A549 (cell line): ENCODE data around the gene LRRFIP2. TPM values are rescaled to one million over a fixed set of nuclear protein-coding genes. Genes with fewer than 3 reads are reported as not detected.

Source experiments
- ATAC-seq, 2 experiments: fragments of 200-7000 bp in 1 of 2; fragments of >200 bp in 1 of 2; cut with Nextera tagmentation in 1 of 2; cut with Tn5 transposase in 1 of 2; 3 replicates each; pipeline versions ENCODE4 v1.8.0 to v1.9.1; 2018 to 2020; ENCODE audit warnings: mild to moderate bottlenecking in 1 of 2, moderate library complexity in 1 of 2
- CTCF ChIA-PET: fragments of 300-600 bp; sonication (Branson Sonifier 250); formaldehyde crosslinking; extraction: SDS; loops from one replicate; lab custom pipeline; 2021; ENCODE audit warnings: antibody characterized with exemption, inconsistent platforms; lab: Yijun Ruan, JAX
- POLR2A ChIA-PET: fragments of 350-600 bp; formaldehyde crosslinking; extraction: SDS; loops from one replicate; lab custom pipeline; 2021; ENCODE audit warnings: antibody characterized with exemption, inconsistent platforms; lab: Yijun Ruan, JAX
- DNase-seq, 2 experiments: peaks; one replicate each; pipeline versions ENCODE4 v3.0.0 to v3.0.0-alpha.2; 2011 to 2016; ENCODE audit warnings: low read depth in 1 of 2, low spot score in 1 of 2
- FAIRE-seq: peaks from 2 replicates; lab custom pipeline; 2011; peaks lifted over from hg19 to GRCh38; lab: Jason Lieb, UNC
- H3K27ac ChIP-seq, 2 experiments: fragments of >200 bp; sonication (Bioruptor Twin); formaldehyde crosslinking; 3 replicates each; pipeline ENCODE4 v1.5.1; 2016 to 2017
- H3K4me1 ChIP-seq: fragments of >200 bp; sonication (Bioruptor Twin); formaldehyde crosslinking; 3 replicates; pipeline ENCODE4 v1.6.1; 2016
- H3K4me2 ChIP-seq: fragments of >200 bp; sonication (Bioruptor Twin); formaldehyde crosslinking; 3 replicates; pipeline ENCODE4 v1.6.1; 2016
- H3K4me3 ChIP-seq: fragments of >200 bp; sonication (Bioruptor Twin); formaldehyde crosslinking; 3 replicates; pipeline ENCODE4 v1.5.1; 2016
- H3K9me3 ChIP-seq: fragments of >200 bp; sonication (Bioruptor Twin); formaldehyde crosslinking; 3 replicates; pipeline ENCODE4 v1.6.1; 2016
- BHLHE40 ChIP-seq: IDR thresholded peaks from 2 replicates; pipeline ENCODE4 v1.6.1; 2012; ENCODE audit warnings: low read depth, low read length, inconsistent platforms
- CBX2 ChIP-seq: fragments of 200-600 bp; sonication (generic); IDR thresholded peaks from 2 replicates; pipeline ENCODE4 v1.6.1; 2016; ENCODE audit warnings: low read depth, mild to moderate bottlenecking, borderline replicate concordance
- CBX8 ChIP-seq: fragments of 200-600 bp; sonication (generic); IDR thresholded peaks from 2 replicates; pipeline ENCODE4 v1.6.1; 2016
- EHF ChIP-seq: fragments of 250-450 bp; sonication (Bioruptor Pico); IDR thresholded peaks from 2 replicates; pipeline ENCODE4 v1.5.0; 2020; ENCODE audit warnings: mild to moderate bottlenecking
- EP300 ChIP-seq, 2 experiments: fragments of >200 bp; sonication (Bioruptor Twin); formaldehyde crosslinking; IDR thresholded peaks; 2 replicates in 1 of 2; 3 replicates in 1 of 2; pipeline ENCODE4 v1.6.1; 2016 to 2017
- FOSB ChIP-seq: fragments of 250-450 bp; sonication (Bioruptor Pico); IDR thresholded peaks from 2 replicates; pipeline ENCODE4 v1.5.0; 2020; ENCODE audit warnings: mild to moderate bottlenecking, moderate library complexity
- HDAC2 ChIP-seq: fragments of 200-600 bp; sonication (generic); IDR thresholded peaks from 2 replicates; pipeline ENCODE4 v1.6.1; 2016
- MYC ChIP-seq: IDR thresholded peaks from 2 replicates; pipeline ENCODE4 v1.6.1; 2012; ENCODE audit warnings: mild to moderate bottlenecking, inconsistent platforms, low read length, improper control_type of control experiment, borderline replicate concordance
- NFE2L2 ChIP-seq: fragments of 150-350 bp; conservative IDR thresholded peaks from 2 replicates; pipeline ENCODE4 v1.6.1; 2014; ENCODE audit warnings: low read length
- POLR2A ChIP-seq: IDR thresholded peaks from 2 replicates; pipeline ENCODE4 v1.6.1; 2012; ENCODE audit warnings: mild to moderate bottlenecking, low read length
- RAD21 ChIP-seq, 2 experiments: fragments of >200 bp in 1 of 2; sonication (Bioruptor Twin) in 1 of 2; formaldehyde crosslinking in 1 of 2; IDR thresholded peaks in 1 of 2; conservative IDR thresholded peaks in 1 of 2; 2 replicates in 1 of 2; 3 replicates in 1 of 2; pipeline ENCODE4 v1.6.1; 2012 to 2018; ENCODE audit warnings: inconsistent platforms in 1 of 2
- RARB ChIP-seq: fragments of 250-450 bp; sonication (Bioruptor Pico); IDR thresholded peaks from 2 replicates; pipeline ENCODE4 v1.8.0; 2021; ENCODE audit warnings: mild to moderate bottlenecking, moderate library complexity
- TP53 ChIP-seq: fragments of 250-450 bp; sonication (Bioruptor Pico); IDR thresholded peaks from 2 replicates; pipeline ENCODE4 v1.5.0; 2021; ENCODE audit warnings: mild to moderate bottlenecking, moderate library complexity
- ZC3H11A ChIP-seq: fragments of 450-650 bp; IDR thresholded peaks from 2 replicates; pipeline ENCODE4 v1.6.1; 2014; ENCODE audit warnings: antibody characterized with exemption, mild to moderate bottlenecking
- ZFP36 ChIP-seq: fragments of 450-650 bp; IDR thresholded peaks from 2 replicates; pipeline ENCODE4 v1.6.1; 2014; ENCODE audit warnings: borderline replicate concordance; ENCODE audit not compliant: partially characterized antibody
- ZSCAN20 ChIP-seq: fragments of 250-450 bp; sonication (Bioruptor Pico); IDR thresholded peaks from 2 replicates; pipeline ENCODE4 v1.8.0; 2022; ENCODE audit warnings: mild to moderate bottlenecking, moderate library complexity
- WGBS: methylation state at CpG from one replicate; pipeline ENCODE4 v1.1.6; 2017; ENCODE audit errors: missing lambda C conversion rate; 5-methylcytosine and 5-hydroxymethylcytosine counted together
- polyA plus RNA-seq, 4 experiments: library from polyadenylated mRNA; depleted of rRNA in 3 of 4; stranded (reverse); fragments of >200 nt; fragmentation: RNase III in 1 of 4; extraction: RNeasy Plus Mini Kit Qiagen cat#74134 plus additional on column Dnase treatment in 1 of 4; gene quantifications; 2 replicates in 3 of 4; 3 replicates in 1 of 4; pipeline ENCODE4 v1.2.3, GENCODE V29; 2011 to 2017
- TF ChIP-seq, protein P1 (sequence below): fragments of 250-450 bp; sonication (Bioruptor Pico); IDR thresholded peaks from 2 replicates; pipeline ENCODE4 v1.5.0; 2021; ENCODE audit warnings: mild to moderate bottlenecking, moderate library complexity, borderline replicate concordance
- TF ChIP-seq, protein P2 (sequence below): fragments of >200 bp; sonication (Bioruptor Twin); formaldehyde crosslinking; IDR thresholded peaks from 3 replicates; pipeline ENCODE4 v1.6.1; 2016
- TF ChIP-seq, protein P3 (sequence below): fragments of 450-650 bp; IDR thresholded peaks from 2 replicates; pipeline ENCODE4 v1.6.1; 2014; ENCODE audit warnings: antibody characterized with exemption
- TF ChIP-seq, protein P4 (sequence below): fragments of >200 bp; sonication (Bioruptor Twin); formaldehyde crosslinking; IDR thresholded peaks from 2 replicates; pipeline ENCODE4 v1.6.1; 2016
- TF ChIP-seq, protein P5 (sequence below): fragments of 250-450 bp; sonication (Bioruptor Pico); IDR thresholded peaks from 2 replicates; pipeline ENCODE4 v1.5.0; 2020; ENCODE audit warnings: low read depth, mild to moderate bottlenecking, moderate library complexity

The LRRFIP2 gene
- polyA plus RNA-seq, 2 of the 4 experiments (the other 2 are of a cell fraction): 48.0 to 66.4 TPM

DNA sequence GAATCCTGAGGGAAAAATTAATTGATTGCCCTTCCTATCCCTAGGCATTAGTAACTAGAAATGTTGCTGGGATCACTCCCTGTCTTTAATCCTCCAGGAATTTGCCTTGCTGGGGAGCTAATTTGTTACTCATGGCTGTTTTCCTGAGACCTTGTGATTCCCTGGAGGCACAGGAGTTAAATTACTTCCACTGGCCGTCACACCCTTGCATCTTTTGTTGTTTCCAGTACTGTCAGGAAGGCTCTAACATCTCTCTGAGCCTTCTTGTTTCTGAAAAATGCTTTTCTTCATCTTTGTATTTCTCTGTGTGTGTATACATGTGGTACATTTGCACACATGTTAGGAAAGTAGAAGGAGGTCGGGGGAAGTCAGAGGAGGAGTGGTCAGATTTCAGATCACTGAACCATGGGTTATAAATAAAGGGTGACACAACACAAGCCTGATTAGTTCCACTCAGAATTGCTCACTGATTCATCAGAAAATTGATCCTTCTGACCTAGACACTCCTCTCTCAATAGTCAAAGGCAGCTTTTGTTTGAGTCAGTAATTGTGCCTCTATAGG, 23.5 kb upstream of the LRRFIP2 start (continued):
- TF ChIP-seq, protein P1, sequence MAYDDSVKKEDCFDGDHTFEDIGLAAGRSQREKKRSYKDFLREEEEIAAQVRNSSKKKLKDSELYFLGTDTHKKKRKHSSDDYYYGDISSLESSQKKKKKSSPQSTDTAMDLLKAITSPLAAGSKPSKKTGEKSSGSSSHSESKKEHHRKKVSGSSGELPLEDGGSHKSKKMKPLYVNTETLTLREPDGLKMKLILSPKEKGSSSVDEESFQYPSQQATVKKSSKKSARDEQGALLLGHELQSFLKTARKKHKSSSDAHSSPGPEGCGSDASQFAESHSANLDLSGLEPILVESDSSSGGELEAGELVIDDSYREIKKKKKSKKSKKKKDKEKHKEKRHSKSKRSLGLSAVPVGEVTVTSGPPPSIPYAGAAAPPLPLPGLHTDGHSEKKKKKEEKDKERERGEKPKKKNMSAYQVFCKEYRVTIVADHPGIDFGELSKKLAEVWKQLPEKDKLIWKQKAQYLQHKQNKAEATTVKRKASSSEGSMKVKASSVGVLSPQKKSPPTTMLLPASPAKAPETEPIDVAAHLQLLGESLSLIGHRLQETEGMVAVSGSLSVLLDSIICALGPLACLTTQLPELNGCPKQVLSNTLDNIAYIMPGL: no peak
- TF ChIP-seq NFE2L2 (no peak), HDAC2 (no peak), MYC (no peak), EP300 (IDR thresholded peaks at IDR 0.05) (no peak)
- TF ChIP-seq, protein P2, sequence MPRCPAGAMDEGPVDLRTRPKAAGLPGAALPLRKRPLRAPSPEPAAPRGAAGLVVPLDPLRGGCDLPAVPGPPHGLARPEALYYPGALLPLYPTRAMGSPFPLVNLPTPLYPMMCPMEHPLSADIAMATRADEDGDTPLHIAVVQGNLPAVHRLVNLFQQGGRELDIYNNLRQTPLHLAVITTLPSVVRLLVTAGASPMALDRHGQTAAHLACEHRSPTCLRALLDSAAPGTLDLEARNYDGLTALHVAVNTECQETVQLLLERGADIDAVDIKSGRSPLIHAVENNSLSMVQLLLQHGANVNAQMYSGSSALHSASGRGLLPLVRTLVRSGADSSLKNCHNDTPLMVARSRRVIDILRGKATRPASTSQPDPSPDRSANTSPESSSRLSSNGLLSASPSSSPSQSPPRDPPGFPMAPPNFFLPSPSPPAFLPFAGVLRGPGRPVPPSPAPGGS: no peak

DNA sequence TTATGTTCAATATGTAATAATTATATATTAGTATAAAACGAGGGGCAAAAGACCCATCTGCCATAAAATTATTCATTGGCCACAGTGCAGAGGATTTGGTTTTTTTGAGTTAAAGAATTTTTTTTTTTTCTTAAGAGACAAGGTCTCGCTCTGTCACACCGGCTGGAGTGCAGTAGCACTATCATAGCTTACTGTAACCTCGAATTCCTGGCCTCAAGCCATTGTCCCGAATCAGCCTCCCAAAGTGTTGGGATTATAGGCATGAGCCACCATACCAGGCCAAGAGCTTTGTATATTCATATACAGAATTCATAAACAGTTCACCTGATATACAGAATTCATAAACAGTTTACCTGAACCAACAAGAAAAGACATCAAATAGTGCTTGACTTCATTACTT, 20.2 kb upstream of the LRRFIP2 start:
- H3K4me1 ChIP-seq: peaks cover 24% of the 10 kb centered on the region
- DNase-seq (no peak), FAIRE-seq (no peak), ATAC-seq (no peak)
- H3K9me3 ChIP-seq: no peaks in the 10 kb centered on the region
- H3K4me2 ChIP-seq: no peak overlapping the region
- no peak overlapping the region for H3K4me3 ChIP-seq
- POLR2A ChIA-PET: no interaction called here
- TF ChIP-seq CBX2 (no peak), ZC3H11A (no peak), TP53 (CRISPR knock-in tag) (no peak), RARB (no peak), FOSB (CRISPR knock-in tag) (no peak), EHF (CRISPR knock-in tag) (no peak), ZSCAN20 (CRISPR knock-in tag) (no peak), CBX8 (no peak), RAD21 (conservative IDR thresholded peaks at IDR 0.05 in 1 of 2, IDR thresholded peaks at IDR 0.05 in 1 of 2) (no peak), POLR2A (no peak), ZFP36 (no peak), BHLHE40 (no peak), EP300 (IDR thresholded peaks at IDR 0.05) (no peak)
- TF ChIP-seq, protein P3, sequence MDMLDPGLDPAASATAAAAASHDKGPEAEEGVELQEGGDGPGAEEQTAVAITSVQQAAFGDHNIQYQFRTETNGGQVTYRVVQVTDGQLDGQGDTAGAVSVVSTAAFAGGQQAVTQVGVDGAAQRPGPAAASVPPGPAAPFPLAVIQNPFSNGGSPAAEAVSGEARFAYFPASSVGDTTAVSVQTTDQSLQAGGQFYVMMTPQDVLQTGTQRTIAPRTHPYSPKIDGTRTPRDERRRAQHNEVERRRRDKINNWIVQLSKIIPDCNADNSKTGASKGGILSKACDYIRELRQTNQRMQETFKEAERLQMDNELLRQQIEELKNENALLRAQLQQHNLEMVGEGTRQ: no peak
- TF ChIP-seq, protein P4, sequence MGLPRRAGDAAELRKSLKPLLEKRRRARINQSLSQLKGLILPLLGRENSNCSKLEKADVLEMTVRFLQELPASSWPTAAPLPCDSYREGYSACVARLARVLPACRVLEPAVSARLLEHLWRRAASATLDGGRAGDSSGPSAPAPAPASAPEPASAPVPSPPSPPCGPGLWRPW: no peak
- TF ChIP-seq, protein P5, sequence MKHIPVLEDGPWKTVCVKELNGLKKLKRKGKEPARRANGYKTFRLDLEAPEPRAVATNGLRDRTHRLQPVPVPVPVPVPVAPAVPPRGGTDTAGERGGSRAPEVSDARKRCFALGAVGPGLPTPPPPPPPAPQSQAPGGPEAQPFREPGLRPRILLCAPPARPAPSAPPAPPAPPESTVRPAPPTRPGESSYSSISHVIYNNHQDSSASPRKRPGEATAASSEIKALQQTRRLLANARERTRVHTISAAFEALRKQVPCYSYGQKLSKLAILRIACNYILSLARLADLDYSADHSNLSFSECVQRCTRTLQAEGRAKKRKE: no peak
- TF ChIP-seq, all 56 proteins: peak for 0
- WGBS: 79% methylated on average over 5 of the region's 5 CpGs
- CTCF ChIA-PET: interaction anchor here (0.6 kb wide), 2 partner anchors 71 to 77 kb away, joined by 3 read pairs; no protein-coding TSS in a partner anchor
- no peak overlapping the region for H3K27ac ChIP-seq

DNA sequence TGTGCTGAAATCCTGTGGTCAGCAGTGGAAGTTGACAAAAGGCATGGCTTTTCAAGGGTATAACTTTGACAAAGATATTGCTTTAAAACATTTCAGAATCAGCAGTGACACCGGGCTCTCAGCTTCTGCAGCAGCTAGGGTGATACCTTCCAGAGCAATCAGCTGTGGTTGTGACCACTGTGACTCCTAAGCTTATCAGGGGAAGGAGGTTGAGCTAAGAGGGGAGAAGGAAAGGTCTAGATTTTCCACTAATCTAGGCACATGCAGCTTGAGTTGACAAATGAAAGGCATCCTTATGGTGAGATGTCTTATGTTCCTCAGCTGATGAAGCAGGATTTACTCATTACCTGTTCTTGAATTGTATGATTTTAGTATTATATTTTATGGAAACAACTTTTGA, 16.3 kb upstream of the LRRFIP2 start:
- Histone ChIP-seq H3K9me3 (no peaks in the 10 kb centered on the region), H3K4me3 (no peak overlapping the region), H3K4me1 (no peaks in the 10 kb centered on the region), H3K4me2 (no peak overlapping the region), H3K27ac (no peak overlapping the region)
- ChIA-PET POLR2A (no interaction called here), CTCF (interaction anchor here (1.1 to 1.2 kb wide), 2 partner anchors 11 to 23 kb away, joined by 4 read pairs; no protein-coding TSS in a partner anchor)
- WGBS: 93% methylated on average over 1 of the region's 1 CpG
- FAIRE-seq: no peak
- no peak for ATAC-seq
- no peak for TF ChIP-seq ZSCAN20 (CRISPR knock-in tag)
- DNase-seq: no peak
